Fibroblast of lung (primary cell): ENCODE data around the gene TMEM92. TPM values are rescaled to one million over a fixed set of nuclear protein-coding genes. Genes with fewer than 3 reads are reported as not detected.

Experiments used
- DNase-seq, 2 donors: peaks; one replicate each; pipeline versions ENCODE4 v3.0.0 to v3.0.0-alpha.2; 2010; ENCODE audit warnings: low read depth in 2 of 2
- H2AFZ ChIP-seq: 2 replicates; pipeline ENCODE4 v1.5.1; 2012; ENCODE audit warnings: low read length, control low read depth, inconsistent platforms
- H3K27ac ChIP-seq: 2 replicates; pipeline ENCODE4 v1.5.1; 2011; ENCODE audit warnings: low read length, control low read depth; ENCODE audit not compliant: insufficient read depth
- H3K27me3 ChIP-seq: 2 replicates; pipeline ENCODE4 v1.5.1; 2011; ENCODE audit warnings: mild to moderate bottlenecking, low read length; ENCODE audit not compliant: control insufficient read depth, insufficient read depth
- H3K36me3 ChIP-seq: 2 replicates; pipeline ENCODE4 v1.5.1; 2011; ENCODE audit warnings: low read length; ENCODE audit not compliant: control insufficient read depth, insufficient read depth
- H3K4me1 ChIP-seq: 2 replicates; pipeline ENCODE4 v1.5.1; 2011; ENCODE audit warnings: low read length; ENCODE audit not compliant: control insufficient read depth, insufficient read depth; ENCODE audit errors: extremely low read depth
- H3K4me2 ChIP-seq: 2 replicates; pipeline ENCODE4 v1.5.1; 2011; ENCODE audit warnings: low read length, control low read depth; ENCODE audit not compliant: insufficient read depth; ENCODE audit errors: extremely low read depth
- H3K4me3 ChIP-seq, 4 experiments: fragments of 200-600 bp in 1 of 4; sonication (generic) in 1 of 4; replicated peaks in 1 of 4; 2 replicates each; pipeline ENCODE4 v1.5.1; 2011 to 2016; ENCODE audit warnings: low read length in 4 of 4, low read depth in 3 of 4, mild to moderate bottlenecking in 3 of 4, control low read depth in 2 of 4, inconsistent platforms in 1 of 4, mixed read lengths in 1 of 4; ENCODE audit not compliant: insufficient read depth in 1 of 4; ENCODE audit errors: control extremely low read depth in 1 of 4
- H3K79me2 ChIP-seq: 2 replicates; pipeline ENCODE4 v1.5.1; 2012; ENCODE audit warnings: mild to moderate bottlenecking, low read length, inconsistent platforms; ENCODE audit not compliant: control insufficient read depth, insufficient read depth
- H3K9ac ChIP-seq: 2 replicates; pipeline ENCODE4 v1.5.1; 2011; ENCODE audit warnings: mild to moderate bottlenecking, low read length, control low read depth; ENCODE audit not compliant: insufficient read depth
- H3K9me3 ChIP-seq: 2 replicates; pipeline ENCODE4 v1.5.1; 2012; ENCODE audit warnings: low read depth, low read length; ENCODE audit not compliant: control insufficient read depth, insufficient read depth
- H4K20me1 ChIP-seq: 2 replicates; pipeline ENCODE4 v1.5.1; 2011; ENCODE audit warnings: low read length; ENCODE audit not compliant: control insufficient read depth, insufficient read depth; ENCODE audit errors: extremely low read depth
- CTCF ChIP-seq, 2 donors: IDR thresholded peaks in 1 of 2; conservative IDR thresholded peaks in 1 of 2; 1 replicate in 1 of 2; 2 replicates in 1 of 2; pipeline ENCODE4 v1.5.1; 2011 to 2012; ENCODE audit warnings: low read length in 2 of 2, control low read depth in 1 of 2, inconsistent platforms in 1 of 2, low read depth in 1 of 2, mild to moderate bottlenecking in 1 of 2
- EZH2 ChIP-seq: IDR thresholded peaks from 2 replicates; pipeline ENCODE4 v1.5.1; 2012; ENCODE audit warnings: low read length, control low read depth, mild to moderate bottlenecking; ENCODE audit errors: missing control alignments
- polyA plus RNA-seq, 2 donors: library from polyadenylated mRNA; depleted of rRNA in 1 of 2; stranded (reverse) in 1 of 2; unstranded in 1 of 2; fragments of >200 nt; gene quantifications; 2 replicates each; pipeline ENCODE4 v1.2.1, GENCODE V29; 2011 to 2012; ENCODE audit warnings: missing spikeins in 1 of 2
- total RNA-seq: library from RNA; depleted of rRNA; stranded (reverse); fragments of >200 nt; gene quantifications from 2 replicates; pipeline ENCODE4 v1.2.1, GENCODE V29; 2014

The TMEM92 gene
- total and polyA plus RNA-seq, 2 donors (not counting 1 experiment from before 2014, with no cell fraction given), result under 0.01 to 0.05 TPM

GRCh38 chr17:50310455-50311111 is 36.3 kb downstream of the TMEM92 start:
- Histone ChIP-seq H3K9me3 (no peaks in the 10 kb centered on the region), H3K27me3 (peaks cover 12% of the 10 kb centered on the region), H2AFZ (no peak overlapping the region), H3K4me1 (no peaks in the 10 kb centered on the region), H4K20me1 (no peaks in the 10 kb centered on the region), H3K4me2 (no peak overlapping the region), H3K9ac (no peak overlapping the region), H3K4me3 (no peak overlapping the region), H3K79me2 (no peaks in the 10 kb centered on the region), H3K27ac (no peak overlapping the region), H3K36me3 (no peaks in the 10 kb centered on the region)
- DNase-seq, result no peak
- TF ChIP-seq CTCF (conservative IDR thresholded peaks at IDR 0.05 in 1 of 2, IDR thresholded peaks at IDR 0.05 in 1 of 2; ENCODE audit: low read depth in 1 of 2, low read length in 2 of 2) (no peak), EZH2 (no peak)

GRCh38 chr17:50311112-50311460 is 36.8 kb downstream of the TMEM92 start:
- no peak overlapping the region for H3K27ac ChIP-seq
- peaks cover 12% of the 10 kb centered on the region for H3K27me3 ChIP-seq
- no peak overlapping the region for H3K4me3 ChIP-seq
- H3K79me2 ChIP-seq, result no peaks in the 10 kb centered on the region
- no peaks in the 10 kb centered on the region for H4K20me1 ChIP-seq
- TF ChIP-seq CTCF (conservative IDR thresholded peaks at IDR 0.05 in 1 of 2, IDR thresholded peaks at IDR 0.05 in 1 of 2; ENCODE audit: low read depth in 1 of 2, low read length in 2 of 2) (no peak), EZH2 (no peak)
- no peak overlapping the region for H3K4me2 ChIP-seq
- no peaks in the 10 kb centered on the region for H3K36me3 ChIP-seq
- H2AFZ ChIP-seq, result no peak overlapping the region
- DNase-seq, result no peak
- H3K4me1 ChIP-seq, result no peaks in the 10 kb centered on the region
- H3K9ac ChIP-seq, result no peak overlapping the region
- H3K9me3 ChIP-seq, result no peaks in the 10 kb centered on the region

GRCh38 chr17:50311483-50311882 is 37.2 kb downstream of the TMEM92 start:
- H3K9ac ChIP-seq, result no peak overlapping the region
- H3K9me3 ChIP-seq, result no peaks in the 10 kb centered on the region
- H3K4me2 ChIP-seq, result no peak overlapping the region
- TF ChIP-seq CTCF (conservative IDR thresholded peaks at IDR 0.05 in 1 of 2, IDR thresholded peaks at IDR 0.05 in 1 of 2; ENCODE audit: low read depth in 1 of 2, low read length in 2 of 2), result no peak
- TF ChIP-seq EZH2, result no peak
- H3K79me2 ChIP-seq, result no peaks in the 10 kb centered on the region
- no peaks in the 10 kb centered on the region for H3K36me3 ChIP-seq
- H3K27ac ChIP-seq, result no peak overlapping the region
- peaks cover 12% of the 10 kb centered on the region for H3K27me3 ChIP-seq
- no peak overlapping the region for H2AFZ ChIP-seq
- H4K20me1 ChIP-seq, result no peaks in the 10 kb centered on the region
- no peak overlapping the region for H3K4me3 ChIP-seq
- no peak for DNase-seq
- no peaks in the 10 kb centered on the region for H3K4me1 ChIP-seq
